Thyroid gland (tissue), 4 donors: ENCODE data around the gene PAF1. TPM values are rescaled to one million over a fixed set of nuclear protein-coding genes. Genes with fewer than 3 reads are reported as not detected.
"Not testable (repeated sequence)": the region's sequence is repeated elsewhere in the genome, so short reads cannot be mapped to it uniquely, and the experiment has no call there.

Source experiments
- DNase-seq, 2 donors: peaks; one replicate each; pipeline ENCODE4 v3.0.0-alpha.2; 2019
- H3K27ac ChIP-seq, 3 donors: fragments of 200-600 bp; sonication (generic); 1 replicate in 2 of 3; 2 replicates in 1 of 3; pipeline ENCODE4 v1.5.1; 2016 to 2019; ENCODE audit warnings: mild to moderate bottlenecking in 1 of 3, moderate library complexity in 1 of 3
- H3K27me3 ChIP-seq: fragments of 200-600 bp; sonication (generic); one replicate; pipeline ENCODE4 v1.5.1; 2019
- H3K36me3 ChIP-seq, 2 donors: fragments of 200-600 bp; sonication (generic); one replicate each; pipeline ENCODE4 v1.5.1; 2016 to 2019
- H3K4me1 ChIP-seq, 2 donors: fragments of 200-600 bp; sonication (generic); one replicate each; pipeline ENCODE4 v1.5.1; 2017 to 2019
- H3K4me3 ChIP-seq, 3 donors: fragments of 200-600 bp; sonication (generic); replicated peaks in 1 of 3; 1 replicate in 2 of 3; 2 replicates in 1 of 3; pipeline ENCODE4 v1.5.1; 2016; ENCODE audit warnings: mild to moderate bottlenecking in 1 of 3
- H3K9me3 ChIP-seq: fragments of 200-600 bp; sonication (generic); one replicate; pipeline ENCODE4 v1.5.1; 2017
- POLR2A ChIP-seq, 2 donors: fragments of 450-650 bp; IDR thresholded peaks; one replicate each; pipeline ENCODE4 v1.6.1; 2017; ENCODE audit warnings: antibody characterized with exemption in 2 of 2, mild to moderate bottlenecking in 2 of 2, moderate library complexity in 1 of 2
- WGBS, 2 donors: methylation state at CpG; one replicate each; pipeline ENCODE4 v1.1.5; 2017; 5-methylcytosine and 5-hydroxymethylcytosine counted together
- intact Hi-C: fragments of 100-400 bp; cut with DNase I; formaldehyde crosslinking; loops from one replicate; pipeline ENCODE4 v1.15.1; 2023
- microRNA-seq: library from miRNA; unstranded; fragments of <30 nt; microRNA quantifications from one replicate; pipeline ENCODE4, GENCODE V29; 2016
- small RNA-seq: library from RNA; depleted of rRNA; stranded (forward); fragments of <200 nt; gene quantifications from one replicate; pipeline ENCODE3, GENCODE V24; 2016
- total RNA-seq, 4 donors: library from RNA; depleted of rRNA; stranded (reverse); fragments of >200 nt; gene quantifications; one replicate each; pipeline ENCODE4 v1.2.3, GENCODE V29; 2016
- TF ChIP-seq, protein P1 (sequence below), 6 experiments: fragments of 200-600 bp in 3 of 6; fragments of 450-650 bp in 3 of 6; sonication (generic) in 3 of 6; IDR thresholded peaks; one replicate each; pipeline ENCODE4 v1.5.1; 2016 to 2019; ENCODE audit warnings: antibody characterized with exemption in 6 of 6, mild to moderate bottlenecking in 2 of 6, inconsistent platforms in 1 of 6, moderate library complexity in 1 of 6

Gene PAF1
- total RNA-seq, 4 donors from 2014 or later, result 38.8 to 60.3 (median 50.8) TPM

DNA sequence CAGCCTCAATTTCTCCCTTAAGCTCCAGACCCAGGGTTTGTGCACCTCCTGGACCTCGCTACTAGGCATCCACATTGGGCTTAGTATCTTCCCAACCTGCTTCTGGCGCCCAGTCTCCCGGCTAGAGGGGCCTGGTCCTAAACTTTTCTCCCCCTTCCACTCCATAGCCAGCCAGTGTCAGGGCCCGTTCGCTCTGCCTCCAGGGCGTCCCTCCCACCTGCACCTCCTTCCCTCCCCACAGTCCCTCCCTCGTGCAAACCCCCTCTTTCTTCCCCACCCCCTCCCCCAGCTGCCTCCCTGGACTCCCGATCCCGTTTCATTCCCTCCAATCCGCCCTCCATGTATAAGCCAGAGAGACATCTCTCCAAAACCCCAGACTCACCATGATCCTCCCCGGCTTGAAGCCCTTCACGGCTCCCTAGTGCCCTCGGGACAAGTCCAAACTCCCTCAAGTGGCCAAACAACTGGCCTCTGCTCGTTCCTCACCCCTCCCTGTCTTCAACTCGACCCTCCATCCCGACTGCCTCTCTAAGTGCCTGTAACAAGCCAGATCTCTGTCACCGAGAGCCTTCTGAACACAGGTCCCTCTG is 49.7 kb downstream of the PAF1 start:
- Histone ChIP-seq H3K4me1 (peaks cover 16 to 36% of the 10 kb centered on the region in 2 donors), H3K4me3 (peak overlapping the region; percentile 79 to 98 (median 96)), H3K27me3 (no peaks in the 10 kb centered on the region), H3K27ac (peak overlapping the region; percentile 58 to 77 (median 68)), H3K9me3 (no peaks in the 10 kb centered on the region), H3K36me3 (no peaks in the 10 kb centered on the region)
- DNase-seq, result peak; percentile 14 to 26
- intact Hi-C loops, result no loop called here
- WGBS, 2 donors, result 3 to 4% methylated on average over 17 of the region's 17 CpGs
- TF ChIP-seq POLR2A (IDR thresholded peaks at IDR 0.05), result no peak
- TF ChIP-seq, protein P1, sequence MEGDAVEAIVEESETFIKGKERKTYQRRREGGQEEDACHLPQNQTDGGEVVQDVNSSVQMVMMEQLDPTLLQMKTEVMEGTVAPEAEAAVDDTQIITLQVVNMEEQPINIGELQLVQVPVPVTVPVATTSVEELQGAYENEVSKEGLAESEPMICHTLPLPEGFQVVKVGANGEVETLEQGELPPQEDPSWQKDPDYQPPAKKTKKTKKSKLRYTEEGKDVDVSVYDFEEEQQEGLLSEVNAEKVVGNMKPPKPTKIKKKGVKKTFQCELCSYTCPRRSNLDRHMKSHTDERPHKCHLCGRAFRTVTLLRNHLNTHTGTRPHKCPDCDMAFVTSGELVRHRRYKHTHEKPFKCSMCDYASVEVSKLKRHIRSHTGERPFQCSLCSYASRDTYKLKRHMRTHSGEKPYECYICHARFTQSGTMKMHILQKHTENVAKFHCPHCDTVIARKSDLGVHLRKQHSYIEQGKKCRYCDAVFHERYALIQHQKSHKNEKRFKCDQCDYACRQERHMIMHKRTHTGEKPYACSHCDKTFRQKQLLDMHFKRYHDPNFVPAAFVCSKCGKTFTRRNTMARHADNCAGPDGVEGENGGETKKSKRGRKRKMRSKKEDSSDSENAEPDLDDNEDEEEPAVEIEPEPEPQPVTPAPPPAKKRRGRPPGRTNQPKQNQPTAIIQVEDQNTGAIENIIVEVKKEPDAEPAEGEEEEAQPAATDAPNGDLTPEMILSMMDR (IDR thresholded peaks at IDR 0.05), result no peak

DNA sequence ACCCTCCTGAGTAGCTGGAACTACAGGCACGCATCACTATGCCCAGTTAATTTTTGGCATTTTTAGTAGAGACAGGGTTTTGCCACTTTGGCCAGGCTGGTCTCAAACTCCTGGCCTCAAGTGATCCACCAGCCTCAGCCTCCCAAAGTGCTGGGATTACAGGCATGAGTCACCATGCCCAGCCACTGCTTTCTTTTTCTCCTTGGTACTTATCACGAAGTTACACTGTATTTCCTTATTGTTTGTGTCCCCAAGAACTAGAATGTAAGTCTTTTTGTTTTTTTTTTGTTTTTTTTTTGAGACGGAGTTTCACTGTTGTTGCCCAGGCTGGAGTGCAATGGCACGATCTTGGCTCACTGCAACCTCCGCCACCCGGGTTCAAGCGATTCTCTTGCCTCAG is 50.8 kb downstream of the PAF1 start:
- H3K4me3 ChIP-seq, intact Hi-C loops, H3K36me3 ChIP-seq, DNase-seq, H3K27me3 ChIP-seq, H3K27ac ChIP-seq, H3K9me3 ChIP-seq: not testable (repeated sequence)
- H3K4me1 ChIP-seq, result peaks cover 16 to 28% of the 10 kb centered on the region in 2 donors
- WGBS, 2 donors, result 84 to 88% methylated on average over 7 of the region's 7 CpGs

DNA sequence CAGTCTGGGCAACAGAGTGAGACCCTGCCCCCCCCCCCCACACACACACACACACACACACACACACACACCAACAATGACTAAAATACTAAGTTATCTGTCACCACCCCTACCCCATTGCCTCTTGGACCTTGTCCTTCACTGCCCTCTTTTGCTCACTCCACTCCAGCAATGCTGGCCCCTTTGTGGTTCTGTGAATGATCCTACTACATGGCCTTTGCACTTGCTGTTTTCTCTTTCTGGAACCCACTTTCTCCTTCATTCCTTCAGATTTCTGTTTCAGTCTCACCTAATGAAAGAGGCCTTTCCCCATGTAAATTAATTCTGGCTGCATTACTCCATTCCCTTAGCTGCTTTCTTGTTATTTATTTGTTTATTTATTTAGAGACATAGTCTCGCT is 51.2 kb downstream of the PAF1 start:
- H3K36me3 ChIP-seq, result no peaks in the 10 kb centered on the region
- H3K9me3 ChIP-seq, result no peaks in the 10 kb centered on the region
- H3K27ac ChIP-seq, result no peak overlapping the region
- DNase-seq, result no peak
- no peaks in the 10 kb centered on the region for H3K27me3 ChIP-seq
- intact Hi-C loops, result no loop called here
- peaks cover 16 to 25% of the 10 kb centered on the region in 2 donors for H3K4me1 ChIP-seq
- TF ChIP-seq, protein P1 (IDR thresholded peaks at IDR 0.05), result no peak
- TF ChIP-seq POLR2A (IDR thresholded peaks at IDR 0.05), result no peak
- H3K4me3 ChIP-seq, result no peak overlapping the region
- 96 to 100% methylated on average over 1 of the region's 1 CpG for WGBS, 2 donors

DNA sequence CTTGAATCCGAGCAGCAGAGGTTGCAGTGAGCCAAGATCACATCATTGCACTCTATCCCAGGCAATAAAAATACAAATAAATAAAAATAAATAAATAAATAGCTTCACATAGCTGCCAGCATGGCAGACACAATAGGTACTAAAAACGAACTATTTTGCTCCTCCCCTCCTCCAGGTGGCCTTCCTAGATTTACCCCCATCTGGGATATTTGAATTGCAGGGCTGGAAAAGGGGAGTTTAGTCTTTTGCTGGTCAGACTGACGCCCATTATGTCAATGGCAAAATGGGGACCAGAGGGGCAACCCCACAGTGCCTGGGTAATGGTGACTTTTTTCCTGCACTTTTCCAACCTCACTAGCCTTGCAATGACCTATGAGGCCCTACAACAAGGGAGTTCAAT is 54.4 kb downstream of the PAF1 start:
- no peaks in the 10 kb centered on the region for H3K9me3 ChIP-seq
- DNase-seq, result no peak
- TF ChIP-seq, protein P1 (IDR thresholded peaks at IDR 0.05), result no peak
- no peak for TF ChIP-seq POLR2A (IDR thresholded peaks at IDR 0.05)
- intact Hi-C loops, result no loop called here
- H3K4me1 ChIP-seq, result peaks cover 9% of the 10 kb centered on the region in 2 donors
- peak overlapping the region in 2 of 3 donors; percentile 27 to 76 for H3K27ac ChIP-seq
- 70% methylated on average over 3 of the region's 3 CpGs for WGBS, 2 donors
- H3K36me3 ChIP-seq, result no peaks in the 10 kb centered on the region
- H3K4me3 ChIP-seq, result no peak overlapping the region
- H3K27me3 ChIP-seq, result no peaks in the 10 kb centered on the region

Small RNA genes lying within 50 kb of the gene (microRNA-seq; reads per million reads assigned to microRNA genes)
- not detected for gene MIR4530

Small RNA genes lying within 50 kb of the gene (small RNA-seq; reads per million reads assigned to genes)
- gene AC011445.2, result not detected
- gene MIR4530, result not detected
- not detected for gene RN7SL566P

Other genes with a start within 250 kb of the PAF1 start
- under 1 TPM in 3 of 4 donors, not detected in 1; 0.45 to 0.81 (median 0.78) TPM for gene NCCRP1, start 194.1 kb downstream of the PAF1 start, total RNA-seq
- not detected for gene SYCN, start 186.8 kb downstream of the PAF1 start, total RNA-seq
- gene IFNL3, start 146.1 kb downstream of the PAF1 start, total RNA-seq, result not detected
- gene IFNL4, start 142.2 kb downstream of the PAF1 start, total RNA-seq, result not detected
- gene IFNL2, start 122.7 kb downstream of the PAF1 start, total RNA-seq, result not detected
- gene IFNL1, start 94.7 kb downstream of the PAF1 start, total RNA-seq, result not detected
- 1 to 10 TPM in 3 of 4 donors, under 1 TPM in 1; 0.78 to 2.2 (median 1.1) TPM for gene LRFN1, start 70.2 kb downstream of the PAF1 start, total RNA-seq
- gene GMFG, start 55.1 kb downstream of the PAF1 start, total RNA-seq, result 10 to 100 TPM in 3 of 4 donors, 1 to 10 TPM in 1; 6.3 to 54.7 (median 17.6) TPM
- gene SAMD4B, start 48.7 kb downstream of the PAF1 start, total RNA-seq, result 100 to 1,000 TPM in 3 of 4 donors, 10 to 100 TPM in 1; 79.5 to 212 (median 124) TPM
- gene MED29, start 272 bp upstream of the PAF1 start, total RNA-seq, result 10 to 100 TPM; 44.3 to 77.5 (median 63.4) TPM
- 100 to 1,000 TPM in 1 of 4 donors, 10 to 100 TPM in 3; 32.4 to 109 (median 62.4) TPM for gene ZFP36, start 15.7 kb upstream of the PAF1 start, total RNA-seq
- gene PLEKHG2, start 21.6 kb upstream of the PAF1 start, total RNA-seq, result 10 to 100 TPM in 2 of 4 donors, 1 to 10 TPM in 2; 8.2 to 29.1 (median 10.7) TPM
- 1,000 to 10,000 TPM in 2 of 4 donors, 100 to 1,000 TPM in 2; 919 to 2,686 (median 1,277) TPM for gene RPS16, start 44.8 kb upstream of the PAF1 start, total RNA-seq
- gene SUPT5H, start 54.5 kb upstream of the PAF1 start, total RNA-seq, result 100 to 1,000 TPM in 2 of 4 donors, 10 to 100 TPM in 2; 93.6 to 203 (median 116) TPM
- 10 to 100 TPM; 74.4 to 86.5 (median 84.5) TPM for gene TIMM50, start 89.7 kb upstream of the PAF1 start, total RNA-seq
- gene DLL3, start 107.8 kb upstream of the PAF1 start, total RNA-seq, result under 1 TPM in 1 of 4 donors, not detected in 3; 0.56 TPM
- gene SELENOV, start 124.0 kb upstream of the PAF1 start, total RNA-seq, result 1 to 10 TPM; 2.5 to 4.4 (median 3.3) TPM
- 1 to 10 TPM; 2.4 to 7.1 (median 4.4) TPM for gene EID2B, start 141.7 kb upstream of the PAF1 start, total RNA-seq
- 10 to 100 TPM; 15.3 to 24.4 (median 19.8) TPM for gene EID2, start 149.1 kb upstream of the PAF1 start, total RNA-seq
- gene LGALS13, start 211.4 kb upstream of the PAF1 start, total RNA-seq, result not detected